Astrocyte (in vitro differentiated cells and primary cell): ENCODE results near the gene PITPNB.

ENCODE experiments used
- EZH2 ChIP-seq: IDR thresholded peaks from 2 replicates; pipeline ENCODE4 v1.6.1; 2012; ENCODE audit warnings: mild to moderate bottlenecking, low read length, inconsistent platforms; ENCODE audit not compliant: insufficient read depth
- TF ChIP-seq, protein P1 (sequence below): IDR thresholded peaks from 2 replicates; pipeline ENCODE4 v1.5.1; 2011; ENCODE audit warnings: low read depth, mild to moderate bottlenecking, inconsistent platforms, low read length, moderate library complexity; ENCODE audit not compliant: insufficient read depth

DNA sequence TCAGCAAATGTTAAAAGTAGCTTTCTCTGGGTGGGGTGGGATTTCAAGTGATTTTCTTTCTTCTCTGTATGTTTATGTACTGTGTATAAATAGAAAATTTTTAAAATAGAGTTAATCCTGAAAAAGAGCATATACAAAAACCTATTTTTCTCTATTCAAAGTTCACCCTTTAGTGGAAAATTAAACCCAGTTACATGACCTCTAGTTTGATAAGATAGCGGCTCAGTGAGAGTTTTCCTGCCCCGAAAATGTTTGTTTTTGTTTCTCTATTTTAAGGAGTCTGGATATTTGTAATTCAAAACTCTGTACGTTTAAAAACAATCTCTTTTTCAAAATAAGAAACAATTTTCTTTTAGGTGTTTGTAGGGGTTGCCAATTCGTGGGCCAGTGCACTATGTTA is 42.1 kb upstream of the PITPNB start:
- TF ChIP-seq, protein P1, sequence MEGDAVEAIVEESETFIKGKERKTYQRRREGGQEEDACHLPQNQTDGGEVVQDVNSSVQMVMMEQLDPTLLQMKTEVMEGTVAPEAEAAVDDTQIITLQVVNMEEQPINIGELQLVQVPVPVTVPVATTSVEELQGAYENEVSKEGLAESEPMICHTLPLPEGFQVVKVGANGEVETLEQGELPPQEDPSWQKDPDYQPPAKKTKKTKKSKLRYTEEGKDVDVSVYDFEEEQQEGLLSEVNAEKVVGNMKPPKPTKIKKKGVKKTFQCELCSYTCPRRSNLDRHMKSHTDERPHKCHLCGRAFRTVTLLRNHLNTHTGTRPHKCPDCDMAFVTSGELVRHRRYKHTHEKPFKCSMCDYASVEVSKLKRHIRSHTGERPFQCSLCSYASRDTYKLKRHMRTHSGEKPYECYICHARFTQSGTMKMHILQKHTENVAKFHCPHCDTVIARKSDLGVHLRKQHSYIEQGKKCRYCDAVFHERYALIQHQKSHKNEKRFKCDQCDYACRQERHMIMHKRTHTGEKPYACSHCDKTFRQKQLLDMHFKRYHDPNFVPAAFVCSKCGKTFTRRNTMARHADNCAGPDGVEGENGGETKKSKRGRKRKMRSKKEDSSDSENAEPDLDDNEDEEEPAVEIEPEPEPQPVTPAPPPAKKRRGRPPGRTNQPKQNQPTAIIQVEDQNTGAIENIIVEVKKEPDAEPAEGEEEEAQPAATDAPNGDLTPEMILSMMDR = no peak
- TF ChIP-seq EZH2 = no peak
